H1 (cell line): ENCODE results near the gene OR51B6. TPM values are rescaled to one million over a fixed set of nuclear protein-coding genes. Genes with fewer than 3 reads are reported as not detected.

ENCODE experiments used
- CBX5 ChIP-seq: fragments of 300-800, 300-1000 bp; sonication (generic); IDR thresholded peaks from 2 replicates; pipeline ENCODE4 v1.7.1; 2016; ENCODE audit warnings: antibody characterized with exemption, low read length, low read depth
- CTBP2 ChIP-seq: IDR thresholded peaks from 2 replicates; pipeline ENCODE4 v1.7.0; 2011; ENCODE audit warnings: borderline replicate concordance, mild to moderate bottlenecking, moderate library complexity, mixed read lengths, low read length; ENCODE audit not compliant: insufficient read depth, insufficient read length
- EZH2 ChIP-seq: fragments of 200-600 bp; sonication (generic); IDR thresholded peaks from 2 replicates; pipeline ENCODE4 v1.7.1; 2012; ENCODE audit warnings: low read depth, mild to moderate bottlenecking, moderate library complexity, low read length, inconsistent platforms; ENCODE audit not compliant: severe bottlenecking
- RXRA ChIP-seq: IDR thresholded peaks from 2 replicates; pipeline ENCODE4 v1.6.1; 2011; ENCODE audit warnings: low read depth, mild to moderate bottlenecking, low read length, moderate library complexity; ENCODE audit not compliant: insufficient read depth
- polyA plus RNA-seq, 7 experiments: library from polyadenylated mRNA; depleted of rRNA in 3 of 7; stranded (reverse) in 5 of 7; unstranded in 2 of 7; fragments of >200 nt in 5 of 7; fragments of 200-250 nt in 2 of 7; gene quantifications; 1 replicate in 5 of 7; 2 replicates in 1 of 7; 4 replicates in 1 of 7; pipeline versions ENCODE4 v1.2.1 to v1.2.3, GENCODE V29; 2011 to 2013; ENCODE audit warnings: missing spikeins in 2 of 7, mixed read lengths in 2 of 7
- total RNA-seq: library from RNA; stranded (reverse); fragmentation: NEBNext Ultra II Directional; extraction: Animal tissue kit (Norgen Biotek cat#: 25700); gene quantifications from 2 replicates; pipeline ENCODE4 v1.2.1, GENCODE V29; 2021

Gene OR51B6
- total and polyA plus RNA-seq, 2 of the 8 experiments (the other 6 are each of a cell fraction or from before 2014, with no cell fraction given), result not detected

GRCh38 chr11:5301846-5302245 lies 49.5 kb upstream of the OR51B6 start, which contains the start of gene OR51B4 (continued):
- TF ChIP-seq EZH2, result no peak
- no peak for TF ChIP-seq CBX5
- TF ChIP-seq CTBP2, result no peak
- no peak for TF ChIP-seq RXRA
